MM.1S (cell line): ENCODE results near the gene UPP2.

Experiments
- DNase-seq: peaks from one replicate; pipeline ENCODE4 v3.0.0-alpha.2; 2015
- H2AFZ ChIP-seq: fragments of 300-600 bp; sonication (generic); 2 replicates; pipeline ENCODE4 v1.6.0; 2016; ENCODE audit warnings: antibody characterized with exemption, low read length
- H3F3A ChIP-seq: fragments of 300-600 bp; sonication (generic); 2 replicates; pipeline ENCODE4 v1.6.1; 2016; ENCODE audit warnings: mild to moderate bottlenecking, antibody characterized with exemption, low read length, moderate library complexity, mixed read lengths; ENCODE audit not compliant: insufficient read depth
- H3K27ac ChIP-seq: fragments of 300-600 bp; sonication (generic); 2 replicates; pipeline ENCODE4 v1.5.1; 2016; ENCODE audit warnings: mild to moderate bottlenecking, low read length
- H3K27me3 ChIP-seq: fragments of 300-600 bp; sonication (generic); replicated peaks from 2 replicates; pipeline ENCODE4 v1.6.0; 2016; ENCODE audit warnings: low read length; ENCODE audit not compliant: insufficient read depth
- H3K36me3 ChIP-seq: fragments of 300-600 bp; sonication (generic); replicated peaks from 2 replicates; pipeline ENCODE4 v1.6.1; 2016; ENCODE audit warnings: mild to moderate bottlenecking, low read length, mixed read lengths; ENCODE audit not compliant: insufficient read depth
- H3K4me1 ChIP-seq: fragments of 300-600 bp; sonication (generic); 2 replicates; pipeline ENCODE4 v1.6.1; 2016; ENCODE audit warnings: low read length, mixed read lengths
- H3K4me2 ChIP-seq: fragments of 300-600 bp; sonication (generic); 2 replicates; pipeline ENCODE4 v1.6.0; 2016; ENCODE audit warnings: low read depth, low read length
- H3K4me3 ChIP-seq: fragments of 300-600 bp; sonication (generic); 2 replicates; pipeline ENCODE4 v1.5.1; 2016; ENCODE audit warnings: low read length, mixed read lengths
- H3K79me2 ChIP-seq: fragments of 300-600 bp; sonication (generic); 2 replicates; pipeline ENCODE4 v1.6.1; 2016; ENCODE audit warnings: mixed run types, low read length, mixed read lengths
- H3K9ac ChIP-seq: fragments of 300-600 bp; sonication (generic); 2 replicates; pipeline ENCODE4 v1.6.1; 2016; ENCODE audit warnings: low read length, mixed read lengths
- H3K9me2 ChIP-seq: fragments of 300-600 bp; sonication (generic); replicated peaks from 2 replicates; pipeline ENCODE4 v1.6.1; 2016; ENCODE audit warnings: mild to moderate bottlenecking, low read length, mixed read lengths; ENCODE audit not compliant: insufficient read depth
- H3K9me3 ChIP-seq: fragments of 300-600 bp; sonication (generic); replicated peaks from 2 replicates; pipeline ENCODE4 v1.6.1; 2016; ENCODE audit warnings: mild to moderate bottlenecking, low read length, mixed read lengths; ENCODE audit not compliant: insufficient read depth
- H4K20me1 ChIP-seq: fragments of 300-600 bp; sonication (generic); 2 replicates; pipeline ENCODE4 v1.6.1; 2016; ENCODE audit warnings: mild to moderate bottlenecking, low read length, moderate library complexity, mixed read lengths; ENCODE audit not compliant: insufficient read depth
- EZH2 ChIP-seq: fragments of 300-600 bp; sonication (generic); optimal IDR thresholded peaks from 2 replicates; pipeline ENCODE3; 2017; ENCODE audit warnings: low read depth, mild to moderate bottlenecking, antibody characterized with exemption, low read length, mixed read lengths
- EZH2phosphoT487 ChIP-seq: fragments of 300-600 bp; sonication (generic); IDR thresholded peaks from 2 replicates; pipeline ENCODE4 v1.6.1; 2018; ENCODE audit warnings: antibody characterized with exemption, low read length
- TF ChIP-seq, protein P1 (sequence below): fragments of 300-600 bp; sonication (generic); IDR thresholded peaks from 2 replicates; pipeline ENCODE4 v1.5.1; 2016; ENCODE audit warnings: antibody characterized with exemption, low read length, mixed read lengths

UPP2 gene

DNA sequence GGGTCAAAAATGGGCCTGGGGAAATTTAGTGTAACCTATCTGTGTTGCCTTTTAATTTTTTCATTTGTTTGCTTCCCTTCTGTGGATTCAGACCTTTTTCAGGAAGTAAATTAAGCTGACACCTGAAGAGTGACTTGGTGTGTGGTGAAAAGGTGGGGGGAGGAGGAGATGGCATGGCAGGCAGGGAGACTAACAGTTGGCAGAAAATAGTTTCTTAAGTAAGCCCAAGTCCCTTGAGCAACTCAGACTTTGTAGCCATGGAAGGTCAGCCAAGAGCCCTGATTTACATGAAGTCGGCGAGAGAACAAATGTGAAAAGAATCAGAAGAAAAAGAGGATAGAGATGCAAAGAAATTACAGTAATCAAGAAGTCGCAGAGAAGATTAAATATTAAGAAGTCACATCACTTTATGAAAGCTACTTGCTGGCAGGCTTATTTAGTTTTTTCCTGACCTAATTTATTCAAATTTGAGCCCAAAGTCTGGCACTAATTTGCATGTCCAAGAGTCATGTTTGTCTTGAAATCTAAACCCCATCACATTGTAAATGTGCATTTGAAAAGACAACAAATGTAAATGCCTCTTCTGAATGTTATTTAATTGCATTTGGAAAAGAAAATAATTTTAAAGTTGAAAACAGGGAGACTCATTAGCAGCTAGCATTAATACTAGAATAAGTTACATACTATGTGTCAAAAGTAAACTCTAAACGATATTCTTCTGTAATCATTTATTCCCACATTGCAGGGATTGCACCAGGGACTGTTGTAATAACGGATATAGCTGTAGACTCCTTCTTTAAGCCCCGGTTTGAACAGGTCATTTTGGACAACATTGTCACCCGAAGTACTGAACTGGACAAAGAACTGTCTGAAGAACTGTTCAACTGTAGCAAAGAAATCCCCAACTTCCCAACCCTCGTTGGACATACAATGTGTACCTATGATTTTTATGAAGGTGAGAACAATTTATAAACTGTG is 19.3 kb downstream of the UPP2 start:
- Histone ChIP-seq H3F3A (no peaks in the 10 kb centered on the region), H3K4me1 (no peaks in the 10 kb centered on the region), H3K27ac (no peak overlapping the region), H3K9me2 (no peaks in the 10 kb centered on the region), H2AFZ (no peak overlapping the region), H4K20me1 (no peaks in the 10 kb centered on the region), H3K79me2 (no peaks in the 10 kb centered on the region), H3K27me3 (no peaks in the 10 kb centered on the region), H3K4me3 (no peak overlapping the region), H3K9ac (no peak overlapping the region), H3K4me2 (no peak overlapping the region), H3K36me3 (no peaks in the 10 kb centered on the region), H3K9me3 (no peaks in the 10 kb centered on the region)
- TF ChIP-seq EZH2phosphoT487, result no peak
- DNase-seq, result peak; percentile 15

DNA sequence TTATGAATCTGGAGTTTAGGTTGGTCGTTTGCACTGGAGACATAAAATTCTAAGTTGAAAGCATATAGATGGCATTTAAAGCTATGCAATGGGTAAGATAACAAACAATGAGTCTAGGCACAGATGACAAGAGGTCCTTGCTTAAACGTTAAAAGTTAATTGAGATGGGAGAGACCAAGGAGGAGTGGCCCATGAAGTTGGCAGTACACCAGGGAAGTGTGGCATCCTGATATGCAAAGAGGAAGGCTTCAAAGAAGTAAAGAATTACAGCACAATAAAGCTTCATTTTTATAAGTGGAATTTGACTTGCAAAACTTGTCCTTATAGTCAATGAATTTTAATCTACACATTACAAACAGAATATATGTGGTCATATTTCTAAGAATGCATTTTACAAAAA is 23.2 kb downstream of the UPP2 start:
- Histone ChIP-seq H3K4me1 (no peaks in the 10 kb centered on the region), H3K27ac (no peak overlapping the region)

DNA sequence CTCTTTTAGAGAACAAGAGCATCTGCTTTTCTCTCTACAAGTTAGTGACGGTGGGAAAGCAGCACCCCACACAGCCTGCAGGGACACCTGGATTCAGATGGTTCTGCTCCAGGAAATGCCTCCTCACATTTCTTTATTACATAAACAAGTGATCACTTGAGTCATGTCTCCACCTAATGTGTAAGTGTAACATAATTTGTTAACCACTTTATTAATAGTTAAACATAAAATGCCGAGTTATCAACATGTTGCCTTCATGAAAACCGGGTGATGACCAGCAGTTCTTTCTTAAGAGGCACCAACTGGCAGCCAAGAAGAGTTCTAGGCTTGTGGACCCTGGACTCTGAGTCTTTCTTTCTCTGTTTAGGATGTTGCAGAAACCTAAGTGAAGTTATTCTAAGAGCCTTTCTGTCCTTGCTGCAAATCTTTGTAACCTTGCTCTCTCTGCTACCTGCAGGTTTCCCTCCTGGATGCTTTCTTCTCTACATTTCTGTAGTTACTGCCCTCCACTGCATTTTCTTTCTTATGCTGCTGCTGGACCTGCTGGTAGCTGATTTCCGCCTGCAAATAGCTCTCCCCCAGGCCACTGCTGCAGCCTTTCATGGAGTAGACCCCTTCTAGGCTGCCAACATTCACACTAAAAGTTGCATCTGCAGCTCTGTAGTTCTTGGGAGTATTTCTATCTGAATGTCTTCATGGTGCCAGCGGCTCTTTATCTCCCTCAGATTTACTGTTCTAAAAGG is 24.3 kb downstream of the UPP2 start:
- Histone ChIP-seq H3K4me2 (no peak overlapping the region), H2AFZ (no peak overlapping the region), H3K4me1 (no peaks in the 10 kb centered on the region), H4K20me1 (no peaks in the 10 kb centered on the region), H3K9me3 (no peaks in the 10 kb centered on the region), H3K27ac (no peak overlapping the region), H3K4me3 (no peak overlapping the region), H3F3A (no peaks in the 10 kb centered on the region), H3K9ac (no peak overlapping the region), H3K9me2 (no peaks in the 10 kb centered on the region), H3K27me3 (no peaks in the 10 kb centered on the region), H3K79me2 (no peaks in the 10 kb centered on the region), H3K36me3 (no peaks in the 10 kb centered on the region)
- TF ChIP-seq, protein P1, sequence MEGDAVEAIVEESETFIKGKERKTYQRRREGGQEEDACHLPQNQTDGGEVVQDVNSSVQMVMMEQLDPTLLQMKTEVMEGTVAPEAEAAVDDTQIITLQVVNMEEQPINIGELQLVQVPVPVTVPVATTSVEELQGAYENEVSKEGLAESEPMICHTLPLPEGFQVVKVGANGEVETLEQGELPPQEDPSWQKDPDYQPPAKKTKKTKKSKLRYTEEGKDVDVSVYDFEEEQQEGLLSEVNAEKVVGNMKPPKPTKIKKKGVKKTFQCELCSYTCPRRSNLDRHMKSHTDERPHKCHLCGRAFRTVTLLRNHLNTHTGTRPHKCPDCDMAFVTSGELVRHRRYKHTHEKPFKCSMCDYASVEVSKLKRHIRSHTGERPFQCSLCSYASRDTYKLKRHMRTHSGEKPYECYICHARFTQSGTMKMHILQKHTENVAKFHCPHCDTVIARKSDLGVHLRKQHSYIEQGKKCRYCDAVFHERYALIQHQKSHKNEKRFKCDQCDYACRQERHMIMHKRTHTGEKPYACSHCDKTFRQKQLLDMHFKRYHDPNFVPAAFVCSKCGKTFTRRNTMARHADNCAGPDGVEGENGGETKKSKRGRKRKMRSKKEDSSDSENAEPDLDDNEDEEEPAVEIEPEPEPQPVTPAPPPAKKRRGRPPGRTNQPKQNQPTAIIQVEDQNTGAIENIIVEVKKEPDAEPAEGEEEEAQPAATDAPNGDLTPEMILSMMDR, result no peak
- TF ChIP-seq EZH2 (no peak), EZH2phosphoT487 (no peak)
- DNase-seq, result no peak

More for the DNA sequence above, 23.2 kb downstream of the UPP2 start:
- Histone ChIP-seq H3K79me2 (no peaks in the 10 kb centered on the region), H2AFZ (no peak overlapping the region), H3F3A (no peaks in the 10 kb centered on the region), H3K9me3 (no peaks in the 10 kb centered on the region), H3K27me3 (no peaks in the 10 kb centered on the region), H3K36me3 (no peaks in the 10 kb centered on the region), H3K4me2 (no peak overlapping the region), H4K20me1 (no peaks in the 10 kb centered on the region), H3K4me3 (no peak overlapping the region), H3K9ac (no peak overlapping the region), H3K9me2 (no peaks in the 10 kb centered on the region)
- no peak for DNase-seq
- TF ChIP-seq EZH2phosphoT487, result no peak
- no peak for TF ChIP-seq EZH2
- TF ChIP-seq, protein P1, result no peak
